Psoas muscle (tissue), 8 donors: ENCODE results near the gene DNAAF1. TPM values are rescaled to one million over a fixed set of nuclear protein-coding genes. Genes with fewer than 3 reads are reported as not detected.

Experiments
- ATAC-seq, 4 donors: fragments of 200-7000 bp; cut with Tn5 transposase; one replicate each; pipeline ENCODE4 v1.9.1; 2020; ENCODE audit warnings: moderate library complexity in 3 of 4, mild to moderate bottlenecking in 2 of 4
- DNase-seq, 2 donors: peaks; one replicate each; pipeline ENCODE4 v3.0.0-alpha.2; 2020
- H3K27ac ChIP-seq: fragments of 200-600 bp; one replicate; pipeline ENCODE4 v1.8.0; 2022
- H3K27me3 ChIP-seq, 3 donors: fragments of 200-600 bp in 1 of 3; one replicate each; pipeline versions ENCODE4 v1.6.1 to v1.8.0; 2013 to 2022; ENCODE audit warnings: low read length in 2 of 3, mild to moderate bottlenecking in 2 of 3, moderate library complexity in 1 of 3; ENCODE audit not compliant: insufficient read depth in 3 of 3
- H3K36me3 ChIP-seq, 2 donors: fragments of 200-600 bp in 1 of 2; one replicate each; pipeline versions ENCODE4 v1.6.1 to v1.8.0; 2013 to 2022; ENCODE audit warnings: low read depth in 1 of 2, mild to moderate bottlenecking in 1 of 2, moderate library complexity in 1 of 2; ENCODE audit not compliant: insufficient read depth in 1 of 2
- H3K4me1 ChIP-seq: fragments of 200-600 bp; one replicate; pipeline ENCODE4 v1.8.0; 2022
- H3K4me3 ChIP-seq: fragments of 200-600 bp; one replicate; pipeline ENCODE4 v1.8.0; 2022; ENCODE audit warnings: mild to moderate bottlenecking
- H3K9me3 ChIP-seq: fragments of 200-600 bp; one replicate; pipeline ENCODE4 v1.8.0; 2022
- WGBS, 3 donors: extraction: QIAGEN DNeasy Blood & Tissue Kit; methylation state at CpG; one replicate each; pipeline versions ENCODE4 v1.1.6 to v1.1.7; 2013; 5-methylcytosine and 5-hydroxymethylcytosine counted together
- intact Hi-C, 2 donors: fragments of 100-400 bp; cut with DNase I; formaldehyde crosslinking; loops; one replicate each; pipeline versions ENCODE4 v1.11.0 to v1.14.2; 2022
- polyA plus RNA-seq, 3 donors: library from polyadenylated mRNA; stranded (reverse); fragments of 200-250 nt; gene quantifications; one replicate each; pipeline ENCODE4 v1.2.3, GENCODE V29; 2013
- total RNA-seq, 4 donors: library from RNA; stranded (reverse); fragmentation: NEBNext Ultra II Directional in 2 of 4; extraction: Animal tissue kit (Norgen Biotek cat#: 25700) in 2 of 4; gene quantifications; one replicate each; pipeline versions ENCODE4 v1.2.1 to v1.2.4, GENCODE V29; 2021 to 2023
- TF ChIP-seq, protein P1 (sequence below): fragments of 200-600 bp; IDR thresholded peaks from one replicate; pipeline ENCODE4 v1.8.0; 2022; ENCODE audit warnings: antibody characterized with exemption
- donor health status: healthy with polysubstance abuse.
- donor health status: DM: no; HTN: no; CAD: no; lungs with moderate emphysema.
- donor health status: Bipolar disorder and iron deficiency.
- donor health status: healthy.
- donor health status: DM: yes; HTN: yes; CAD: no.
- donor health status: DM: no; HTN: no; CAD: no.
- donor health status: DM: no; HTN: no; CAD: no.
- donor health status: DM: yes; HTN: yes; CAD: no.

The DNAAF1 gene
- total and polyA plus RNA-seq, 7 donors: 0.17 to 0.44 (median 0.17) TPM; not detected in 4

DNA sequence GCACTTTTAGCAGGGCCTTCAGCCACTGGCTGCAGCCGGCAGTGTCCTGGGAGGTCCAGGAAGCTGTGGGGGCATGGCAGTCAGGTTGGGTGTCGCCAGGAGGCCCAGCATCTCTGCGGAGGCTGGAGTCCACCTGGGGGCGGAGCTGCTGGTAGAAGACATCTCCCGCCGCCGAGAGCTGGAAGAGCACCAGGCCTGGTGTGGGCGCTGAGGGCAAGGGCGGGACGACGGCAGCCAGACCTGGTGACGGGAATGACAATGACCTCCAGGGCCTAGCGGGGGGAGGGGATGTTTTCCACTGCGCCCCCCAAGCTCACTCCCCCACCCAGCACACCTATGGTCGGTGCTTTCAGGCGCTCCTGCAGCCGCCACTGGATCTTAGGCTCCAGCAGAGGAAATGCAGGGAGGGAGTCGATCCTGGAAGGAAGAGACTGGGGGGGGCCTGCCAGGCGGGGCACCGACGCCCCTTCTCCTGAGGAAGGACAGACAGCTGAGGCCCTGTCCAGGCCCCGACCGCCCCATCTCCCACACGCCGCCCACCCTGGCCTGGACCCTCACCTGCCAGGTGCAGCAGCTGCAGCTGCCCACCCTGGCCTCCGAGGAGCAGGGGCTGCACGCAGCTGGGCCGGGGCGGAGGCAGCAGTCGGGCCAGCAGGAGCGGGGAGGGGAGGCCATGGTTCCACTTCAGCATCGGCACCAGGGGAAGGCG is 34.7 kb downstream of the DNAAF1 start:
- intact Hi-C loops: loop anchor here (2.0 to 10.0 kb wide), 5 partner anchors 35 to 305 kb away; partner anchors contain the start of genes DNAAF1 (in 1 of the 2), HSDL1 (in 1 of the 2), NECAB2 (in 1 of the 2) and OSGIN1 (in 1 of the 2)
- Histone ChIP-seq H3K27me3 (no peaks in the 10 kb centered on the region), H3K9me3 (no peaks in the 10 kb centered on the region), H3K4me3 (no peak overlapping the region), H3K36me3 (peaks cover 6 to 61% of the 10 kb centered on the region in 2 donors), H3K27ac (no peak overlapping the region), H3K4me1 (peaks cover 10% of the 10 kb centered on the region)
- TF ChIP-seq, protein P1, sequence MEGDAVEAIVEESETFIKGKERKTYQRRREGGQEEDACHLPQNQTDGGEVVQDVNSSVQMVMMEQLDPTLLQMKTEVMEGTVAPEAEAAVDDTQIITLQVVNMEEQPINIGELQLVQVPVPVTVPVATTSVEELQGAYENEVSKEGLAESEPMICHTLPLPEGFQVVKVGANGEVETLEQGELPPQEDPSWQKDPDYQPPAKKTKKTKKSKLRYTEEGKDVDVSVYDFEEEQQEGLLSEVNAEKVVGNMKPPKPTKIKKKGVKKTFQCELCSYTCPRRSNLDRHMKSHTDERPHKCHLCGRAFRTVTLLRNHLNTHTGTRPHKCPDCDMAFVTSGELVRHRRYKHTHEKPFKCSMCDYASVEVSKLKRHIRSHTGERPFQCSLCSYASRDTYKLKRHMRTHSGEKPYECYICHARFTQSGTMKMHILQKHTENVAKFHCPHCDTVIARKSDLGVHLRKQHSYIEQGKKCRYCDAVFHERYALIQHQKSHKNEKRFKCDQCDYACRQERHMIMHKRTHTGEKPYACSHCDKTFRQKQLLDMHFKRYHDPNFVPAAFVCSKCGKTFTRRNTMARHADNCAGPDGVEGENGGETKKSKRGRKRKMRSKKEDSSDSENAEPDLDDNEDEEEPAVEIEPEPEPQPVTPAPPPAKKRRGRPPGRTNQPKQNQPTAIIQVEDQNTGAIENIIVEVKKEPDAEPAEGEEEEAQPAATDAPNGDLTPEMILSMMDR: no peak
- ATAC-seq (no peak), DNase-seq (no peak)
- 79 to 83% (median 80%) methylated on average over 26 to 33 of the region's 33 CpGs for WGBS, 3 donors

DNA sequence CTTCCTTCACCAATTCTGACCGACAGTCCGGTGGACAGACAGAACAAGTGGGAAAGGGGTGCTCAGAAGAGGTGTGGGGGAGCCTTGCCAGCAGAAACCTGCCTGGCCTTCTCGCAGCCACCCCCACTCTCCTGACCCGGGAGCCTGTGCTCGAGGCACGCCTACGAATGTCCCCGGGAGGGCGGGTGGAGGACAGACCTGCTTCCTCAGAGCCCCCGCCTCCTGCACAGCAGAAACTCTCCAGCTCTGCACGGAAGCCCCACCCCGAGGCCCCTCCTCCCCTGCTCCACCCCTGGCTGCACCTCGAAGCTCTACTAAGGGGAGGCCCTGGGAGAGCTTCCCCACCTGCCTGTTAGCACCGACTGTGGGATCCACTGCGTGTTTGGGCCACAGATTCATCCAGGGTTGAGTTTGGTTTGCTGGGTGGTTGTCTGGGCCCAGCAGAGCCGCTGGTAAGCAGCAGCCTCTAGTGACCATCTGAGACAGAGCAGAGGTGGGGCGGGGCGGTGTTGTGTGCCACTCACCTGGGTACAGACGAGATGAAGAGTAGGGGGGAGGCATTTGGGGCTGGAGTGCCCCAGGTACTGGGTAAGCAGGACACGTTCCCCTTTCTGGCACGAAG is 35.5 kb downstream of the DNAAF1 start:
- no peak for DNase-seq
- intact Hi-C loops: loop anchor here (10.0 kb wide), 2 partner anchors 216 to 226 kb away; partner anchors contain the start of genes NECAB2 (in 1 of the 2) and OSGIN1 (in 1 of the 2)
- Histone ChIP-seq H3K27ac (no peak overlapping the region), H3K4me3 (no peak overlapping the region), H3K36me3 (peaks cover 6 to 62% of the 10 kb centered on the region in 2 donors), H3K4me1 (peaks cover 16% of the 10 kb centered on the region), H3K9me3 (no peaks in the 10 kb centered on the region), H3K27me3 (no peaks in the 10 kb centered on the region)
- no peak for ATAC-seq
- TF ChIP-seq, protein P1: no peak
- 73 to 84% (median 81%) methylated on average over 19 to 21 of the region's 21 CpGs for WGBS, 3 donors

DNA sequence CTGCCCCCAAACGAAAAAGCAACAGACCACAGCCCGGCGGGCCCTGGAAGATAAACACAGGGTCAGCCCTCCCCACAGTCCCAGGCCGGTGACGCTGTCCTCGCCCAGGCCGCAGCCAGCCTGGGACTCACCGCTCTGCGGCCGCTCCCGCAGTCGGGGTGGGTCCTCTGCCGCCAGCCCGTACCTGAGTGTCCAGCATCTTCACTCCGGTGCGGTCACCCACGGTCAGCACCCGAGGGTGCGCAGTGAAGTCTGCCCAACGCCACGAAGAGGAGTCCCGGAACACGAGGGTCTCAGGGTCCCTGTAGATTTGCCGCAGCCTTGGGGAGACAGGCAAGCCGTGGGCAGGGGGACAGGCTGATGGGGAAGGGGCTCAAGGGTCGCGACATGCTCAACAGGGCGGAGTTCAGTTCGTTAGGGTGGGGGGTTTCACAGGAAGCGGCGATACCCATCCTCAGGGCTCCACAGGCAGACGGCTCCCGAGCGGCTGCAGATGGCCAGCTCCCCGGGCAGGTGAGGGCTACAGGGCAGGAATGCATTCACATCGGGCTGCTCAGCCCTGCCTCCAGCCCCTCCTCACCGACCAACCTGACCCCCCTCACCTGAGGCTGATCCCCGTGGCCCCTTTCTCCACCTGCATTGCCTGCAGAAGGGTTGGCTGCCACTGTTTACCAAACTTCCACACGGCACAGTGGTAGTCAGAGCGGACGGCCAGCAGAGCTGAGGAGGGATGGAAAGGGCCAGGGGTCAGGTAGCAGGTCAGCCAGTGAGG is 36.2 kb downstream of the DNAAF1 start:
- 85 to 93% (median 92%) methylated on average over 40 to 41 of the region's 41 CpGs for WGBS, 3 donors
- Histone ChIP-seq H3K27ac (no peak overlapping the region), H3K36me3 (peaks cover 6 to 62% of the 10 kb centered on the region in 2 donors), H3K4me3 (no peak overlapping the region), H3K9me3 (no peaks in the 10 kb centered on the region), H3K27me3 (no peaks in the 10 kb centered on the region), H3K4me1 (peaks cover 20% of the 10 kb centered on the region)
- ATAC-seq: no peak
- TF ChIP-seq, protein P1: no peak
- no peak for DNase-seq
- intact Hi-C loops: loop anchor here (10.0 kb wide), 2 partner anchors 217 to 227 kb away; partner anchors contain the start of genes NECAB2 (in 1 of the 2) and OSGIN1 (in 1 of the 2)

DNA sequence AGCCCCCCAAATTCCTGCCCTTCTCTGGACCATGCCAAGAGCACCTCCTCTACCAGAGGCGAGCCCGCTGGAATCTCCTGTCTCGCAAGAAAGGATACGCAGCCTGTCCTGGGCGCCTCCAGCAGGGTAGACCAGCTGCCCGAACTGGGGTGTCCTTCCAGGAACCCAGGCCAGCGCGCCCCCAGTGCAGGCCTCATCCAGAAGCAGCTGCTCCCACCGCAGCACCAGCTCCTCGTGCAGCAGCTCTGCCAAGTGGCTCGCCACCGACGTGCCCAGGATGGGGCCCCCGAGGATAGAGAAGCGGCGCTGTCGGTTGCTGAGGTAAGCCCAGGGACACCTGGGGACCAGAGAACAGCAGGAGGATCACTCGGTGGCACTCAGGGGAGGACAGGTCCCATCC is 37.0 kb downstream of the DNAAF1 start:
- Histone ChIP-seq H3K27me3 (no peaks in the 10 kb centered on the region), H3K9me3 (no peaks in the 10 kb centered on the region), H3K4me1 (peaks cover 16% of the 10 kb centered on the region), H3K36me3 (peaks cover 6 to 62% of the 10 kb centered on the region in 2 donors), H3K27ac (no peak overlapping the region), H3K4me3 (no peak overlapping the region)
- 93 to 95% (median 94%) methylated on average over 18 of the region's 18 CpGs for WGBS, 3 donors
- intact Hi-C loops: loop anchor here (10.0 kb wide), 2 partner anchors 217 to 227 kb away; partner anchors contain the start of genes NECAB2 (in 1 of the 2) and OSGIN1 (in 1 of the 2)
- no peak for ATAC-seq
- no peak for DNase-seq
- TF ChIP-seq, protein P1: no peak
